ENCODE data around the gene RAD54L2. TPM values are rescaled to one million over a fixed set of nuclear protein-coding genes. Genes with fewer than 3 reads are reported as not detected.

Gene RAD54L2
- total and polyA plus RNA-seq, 2 of the 4 experiments (the other 2 are of a cell fraction): 6.8 to 24.2 TPM

- H3K27me3 ChIP-seq (ENCODE audit: control insufficient read depth, insufficient read depth, low read length): no peaks in the 10 kb centered on the region
- DNase-seq (no peak), ATAC-seq (ENCODE audit: low read depth) (no peak)
- H3K9me1 ChIP-seq (ENCODE audit: insufficient read depth, low read length): peaks cover 2% of the 10 kb centered on the region; the same call in 1 of the 2 replicates
- peaks cover 9% of the 10 kb centered on the region for H4K20me1 ChIP-seq (ENCODE audit: insufficient read depth, low read length)
- H3K23ac ChIP-seq (ENCODE audit: low read depth, low read length): no peak overlapping the region
- no peak overlapping the region for H2AK9ac ChIP-seq (replicated peaks; ENCODE audit: low read depth, low read length, poor library complexity)
- H4K91ac ChIP-seq (ENCODE audit: insufficient read depth, low read depth, low read length): no peak overlapping the region
- no peak overlapping the region for H2BK120ac ChIP-seq (ENCODE audit: low read depth, low read length)
- H3K36me3 ChIP-seq (ENCODE audit: control insufficient read depth, insufficient read depth, low read length): no peaks in the 10 kb centered on the region
- H4K5ac ChIP-seq (ENCODE audit: low read depth, low read length): no peak overlapping the region
- no peak overlapping the region for H2BK15ac ChIP-seq (ENCODE audit: low read depth, low read length)
- no peaks in the 10 kb centered on the region for H3K9me3 ChIP-seq (ENCODE audit: control insufficient read depth, insufficient read depth, low read length)
- H3K9ac ChIP-seq (ENCODE audit: low read depth, low read length): no peak overlapping the region
- H2AFZ ChIP-seq (replicated peaks; ENCODE audit: low read length, poor library complexity): no peak overlapping the region
- intact Hi-C loops (cut with micrococcal nuclease) (loop anchor here (5.0 kb wide), 1 partner anchor 87 kb away; no protein-coding TSS in a partner anchor), in situ Hi-C loops (cut with MboI; ENCODE audit: low sequenced_read_pairs) (no loop called here), dilution Hi-C loops (cut with HindIII; ENCODE audit: low sequenced_read_pairs, unreplicated experiment) (no loop called here)
- H3K56ac ChIP-seq (ENCODE audit: extremely low read depth, insufficient read depth, low read length): no peak overlapping the region
- no peak overlapping the region for H3K4me3 ChIP-seq (ENCODE audit: insufficient read depth, low read depth, low read length)
- H3K4me1 ChIP-seq (ENCODE audit: control insufficient read depth, insufficient read depth, low read length): peaks cover 5% of the 10 kb centered on the region; the same call in 1 of the 2 replicates
- H4K8ac ChIP-seq (ENCODE audit: low read depth in 2 of 2, low read length in 2 of 2): no peak overlapping the region
- no peak overlapping the region for H3K4me2 ChIP-seq (ENCODE audit: low read depth, low read length)
- peaks cover 3 to 18% of the 10 kb centered on the region in 2 experiments for H3K79me1 ChIP-seq (ENCODE audit: low read depth in 1 of 2, low read length in 2 of 2)
- TF ChIP-seq RCOR1 (IDR thresholded peaks at IDR 0.05; ENCODE audit: insufficient replicate concordance, low read length) (no peak), ELK1 (IDR thresholded peaks at IDR 0.05; ENCODE audit: borderline replicate concordance, low read depth, low read length) (no peak), RAD21 (IDR thresholded peaks at IDR 0.05; ENCODE audit: low read length) (no peak), SMC3 (IDR thresholded peaks at IDR 0.05; ENCODE audit: low read depth, low read length) (no peak), MXI1 (IDR thresholded peaks at IDR 0.05; ENCODE audit: borderline replicate concordance, low read depth, low read length) (no peak), CTCF (conservative IDR thresholded peaks at IDR 0.05; ENCODE audit: low read depth, low read length) (no peak), MAZ (IDR thresholded peaks at IDR 0.05; ENCODE audit: borderline replicate concordance, low read depth, low read length) (no peak), NFE2L2 (IDR thresholded peaks at IDR 0.05; ENCODE audit: low read depth, low read length) (no peak)
- H3K18ac ChIP-seq (ENCODE audit: low read depth, low read length): no peak overlapping the region
- ChIA-PET POLR2A (ENCODE audit: unreplicated experiment) (no interaction called here), CTCF (no interaction called here)
- H3K27ac ChIP-seq (ENCODE audit: insufficient read depth, low read length): no peak overlapping the region
- no peak overlapping the region for H2BK5ac ChIP-seq (ENCODE audit: low read depth, low read length, poor library complexity, severe bottlenecking)
- H3K14ac ChIP-seq (replicated peaks; ENCODE audit: low read depth, low read length): no peak overlapping the region
- H2BK20ac ChIP-seq (ENCODE audit: low read depth, low read length): peak overlapping the region; percentile 3; the same call in 1 of the 2 replicates
- no CpG with 5 or more reads among the region's 7 CpGs for WGBS, 2 experiments (ENCODE audit: extremely low coverage in 2 of 2, insufficient read length in 1 of 2)
- H3K4ac ChIP-seq (ENCODE audit: low read depth, low read length): no peak overlapping the region; the same call in 1 of the 2 replicates
- BruUV-seq (replicated peaks): no TSS peak
- no peak overlapping the region for H2AK5ac ChIP-seq (ENCODE audit: low read depth, low read length)
Measured at GRCh38 chr3:51535146-51536019, 3.1 kb upstream of the RAD54L2 start.
